SH-SY5Y (cell line): ENCODE measurements around the gene ZNF496.

Experiments
- GATA2 ChIP-seq: IDR thresholded peaks from 2 replicates; pipeline ENCODE4 v1.6.1; 2011; ENCODE audit warnings: mild to moderate bottlenecking, low read depth, low read length
- GATA3 ChIP-seq: IDR thresholded peaks from 2 replicates; pipeline ENCODE4 v1.6.1; 2011; ENCODE audit warnings: low read depth, mild to moderate bottlenecking, low read length, moderate library complexity

GRCh38 chr1:247303216-247303615 is 28.5 kb downstream of the ZNF496 start:
- no peak for TF ChIP-seq GATA2
- TF ChIP-seq GATA3, result no peak
